ENCODE measurements around the gene MEIOC. TPM values are rescaled to one million over a fixed set of nuclear protein-coding genes. Genes with fewer than 3 reads are reported as not detected.

Gene MEIOC
- total and polyA plus RNA-seq, 2 of the 8 experiments (the other 6 are each of a cell fraction or from before 2014, with no cell fraction given) = 4.2 to 4.8 TPM

DNA sequence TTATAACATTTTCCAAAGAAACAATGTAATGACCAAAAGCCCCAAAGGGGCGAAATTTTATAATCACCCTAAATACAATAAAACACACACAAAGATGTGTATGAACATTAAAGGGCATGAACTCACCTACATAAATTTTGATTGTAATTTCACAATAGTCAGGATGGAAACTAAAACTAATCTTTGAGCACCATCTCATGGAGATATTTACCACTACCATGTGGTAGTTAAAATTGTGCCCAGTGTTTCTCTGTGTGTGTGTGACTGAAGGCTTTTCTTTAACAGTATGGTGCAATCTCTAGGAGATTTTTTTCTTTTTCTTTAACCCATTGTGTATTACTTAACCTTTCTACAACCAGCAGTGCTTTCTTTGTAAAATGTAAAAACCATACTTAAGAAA lies 19.7 kb upstream of the MEIOC start:
- Histone ChIP-seq H2BK5ac (ENCODE audit: low read depth, low read length) (no peak overlapping the region), H3K14ac (ENCODE audit: insufficient read length) (no peak overlapping the region), H2BK12ac (ENCODE audit: low read depth, low read length) (no peak overlapping the region), H2BK15ac (ENCODE audit: low read length) (no peak overlapping the region), H2BK120ac (replicated peaks; ENCODE audit: low read depth, low read length) (no peak overlapping the region), H4K20me1 (replicated peaks in 1 of 2; ENCODE audit: control insufficient read depth in 1 of 2, insufficient read depth in 2 of 2, low read length in 2 of 2) (no peaks in the 10 kb centered on the region), H2AFZ (ENCODE audit: low read length) (no peak overlapping the region), H3K27me3 (replicated peaks in 1 of 4; ENCODE audit: control insufficient read depth in 3 of 4, extremely low read depth in 1 of 4, insufficient read depth in 3 of 4, low read length in 3 of 4) (no peaks in the 10 kb centered on the region), H3K36me3 (ENCODE audit: control insufficient read depth in 2 of 4, insufficient read depth in 4 of 4, low read length in 3 of 4) (no peaks in the 10 kb centered on the region), H3K56ac (replicated peaks; ENCODE audit: insufficient read length, low read depth, low read length) (no peak overlapping the region), H3K79me2 (ENCODE audit: control insufficient read depth in 1 of 2, insufficient read depth in 2 of 2, low read length in 2 of 2) (no peaks in the 10 kb centered on the region), H3K27ac (ENCODE audit: low read depth, low read length) (no peak overlapping the region), H3K9me3 (ENCODE audit: insufficient read depth in 2 of 2, low read depth in 1 of 2, low read length in 1 of 2) (no peaks in the 10 kb centered on the region), H2AK5ac (ENCODE audit: low read depth, low read length) (no peak overlapping the region), H4K91ac (replicated peaks; ENCODE audit: insufficient read length, low read length) (no peak overlapping the region), H3K4me1 (replicated peaks in 1 of 4; ENCODE audit: control insufficient read depth in 3 of 4, insufficient read depth in 4 of 4, low read length in 3 of 4) (0 out of 7 replicates have a peak, but pooled peaks cover 0 to 2% (median 0%) of the 10 kb centered on the region in 4 experiments), H3K4ac (replicated peaks; ENCODE audit: insufficient read length, low read depth, low read length) (no peak overlapping the region), H3K4me3 (ENCODE audit: extremely low read depth in 1 of 4, insufficient read depth in 2 of 4, low read depth in 3 of 4, low read length in 4 of 4) (no peak overlapping the region), H2BK20ac (ENCODE audit: low read length) (no peak overlapping the region), H3K18ac (ENCODE audit: extremely low read depth, low read length) (no peak overlapping the region), H3K23me2 (ENCODE audit: low read depth, low read length) (no peaks in the 10 kb centered on the region), H4K8ac (ENCODE audit: extremely low read depth, insufficient read depth, low read length) (no peak overlapping the region), H3K23ac (ENCODE audit: insufficient read length) (no peak overlapping the region), H4K5ac (ENCODE audit: insufficient read length, low read depth, low read length) (no peak overlapping the region), H3K9ac (replicated peaks in 1 of 4; ENCODE audit: extremely low read depth in 1 of 4, low read depth in 3 of 4, low read length in 3 of 4) (no peak overlapping the region), H3K79me1 (ENCODE audit: low read depth, low read length) (no peaks in the 10 kb centered on the region), H3K4me2 (ENCODE audit: insufficient read depth in 1 of 2, low read depth in 2 of 2, low read length in 2 of 2) (no peak overlapping the region)
- TF ChIP-seq, protein P1, sequence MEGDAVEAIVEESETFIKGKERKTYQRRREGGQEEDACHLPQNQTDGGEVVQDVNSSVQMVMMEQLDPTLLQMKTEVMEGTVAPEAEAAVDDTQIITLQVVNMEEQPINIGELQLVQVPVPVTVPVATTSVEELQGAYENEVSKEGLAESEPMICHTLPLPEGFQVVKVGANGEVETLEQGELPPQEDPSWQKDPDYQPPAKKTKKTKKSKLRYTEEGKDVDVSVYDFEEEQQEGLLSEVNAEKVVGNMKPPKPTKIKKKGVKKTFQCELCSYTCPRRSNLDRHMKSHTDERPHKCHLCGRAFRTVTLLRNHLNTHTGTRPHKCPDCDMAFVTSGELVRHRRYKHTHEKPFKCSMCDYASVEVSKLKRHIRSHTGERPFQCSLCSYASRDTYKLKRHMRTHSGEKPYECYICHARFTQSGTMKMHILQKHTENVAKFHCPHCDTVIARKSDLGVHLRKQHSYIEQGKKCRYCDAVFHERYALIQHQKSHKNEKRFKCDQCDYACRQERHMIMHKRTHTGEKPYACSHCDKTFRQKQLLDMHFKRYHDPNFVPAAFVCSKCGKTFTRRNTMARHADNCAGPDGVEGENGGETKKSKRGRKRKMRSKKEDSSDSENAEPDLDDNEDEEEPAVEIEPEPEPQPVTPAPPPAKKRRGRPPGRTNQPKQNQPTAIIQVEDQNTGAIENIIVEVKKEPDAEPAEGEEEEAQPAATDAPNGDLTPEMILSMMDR (IDR thresholded peaks at IDR 0.05; ENCODE audit: control extremely low read depth in 1 of 3, insufficient read depth in 1 of 3, low read depth in 1 of 3, low read length in 3 of 3) = peak in 2 of 3 experiments; percentile 11 to 16; a peak in 2 of 4 replicates
- peak; percentile 68 to 70 for TF ChIP-seq RAD21 (IDR thresholded peaks at IDR 0.05 in 1 of 2, conservative IDR thresholded peaks at IDR 0.05 in 1 of 2; ENCODE audit: low read depth in 2 of 2, low read length in 2 of 2)
- TF ChIP-seq HDAC6 (IDR thresholded peaks at IDR 0.05; ENCODE audit: low read depth, low read length) = no peak
- peak; percentile 85 for TF ChIP-seq CEBPB (IDR thresholded peaks at IDR 0.05; ENCODE audit: low read depth, low read length)
- CTCF ChIA-PET (ENCODE audit: partially characterized antibody) = interaction anchor here (0.9 to 10.8 kb wide), 18 partner anchors 9 to 267 kb away, joined by 3 to 84 read pairs (median 4); partner anchors contain the start of gene MEIOC
- no peak for FAIRE-seq
- WGBS, 2 experiments (ENCODE audit: extremely low coverage in 1 of 2, insufficient coverage in 1 of 2, insufficient read length in 1 of 2, insufficient replicate concordance in 2 of 2, low coverage in 1 of 2, low lambda C conversion rate in 2 of 2, missing lambda C conversion rate in 1 of 2) = 88% methylated on average over 1 of the region's 1 CpG; no CpG with 5 or more reads in 1 of the 2 experiments
- POLR2A ChIA-PET (ENCODE audit: partially characterized antibody) = no interaction called here
- no peak for DNase-seq (ENCODE audit: low read depth in 1 of 2, low spot score in 2 of 2)

All from H1 (cell line).